Fibroblast of pulmonary artery (primary cell): ENCODE results near the gene DHX57.

Experiments used
- DNase-seq: peaks from one replicate; pipeline ENCODE4 v3.0.0-alpha.2; 2010; ENCODE audit warnings: low read depth
- H3K4me3 ChIP-seq: replicated peaks from 2 replicates; pipeline ENCODE4 v1.5.1; 2011; ENCODE audit warnings: low read depth, mild to moderate bottlenecking, control low read depth, low read length, moderate library complexity
- CTCF ChIP-seq: IDR thresholded peaks from 2 replicates; pipeline ENCODE4 v1.5.1; 2011; ENCODE audit warnings: mild to moderate bottlenecking, control low read depth, low read length, inconsistent platforms; ENCODE audit errors: missing control alignments

Gene DHX57

GRCh38 chr2:38824906-38825305 lies 50.8 kb downstream of the DHX57 start:
- H3K4me3 ChIP-seq = no peak overlapping the region
- no peak for DNase-seq
- TF ChIP-seq CTCF = no peak

- H3K4me3 ChIP-seq = no peak overlapping the region
- peak; percentile 13 for DNase-seq
- TF ChIP-seq CTCF = no peak
These were observed 52.3 kb downstream of the DHX57 start for GRCh38 chr2:38823386-38823785.

- no peak for DNase-seq
- TF ChIP-seq CTCF = no peak
- H3K4me3 ChIP-seq = no peak overlapping the region
These were observed 57.2 kb downstream of the DHX57 start for GRCh38 chr2:38818565-38818964.

GRCh38 chr2:38815936-38816335 lies 59.8 kb downstream of the DHX57 start:
- no peak for TF ChIP-seq CTCF

GRCh38 chr2:38810488-38810887 lies 65.2 kb downstream of the DHX57 start:
- no peak for DNase-seq
- no peak for TF ChIP-seq CTCF

More at GRCh38 chr2:38815936-38816335, 59.8 kb downstream of the DHX57 start:
- no peak for DNase-seq
- no peak overlapping the region for H3K4me3 ChIP-seq

GRCh38 chr2:38808677-38809076 lies 67.1 kb downstream of the DHX57 start:
- DNase-seq = no peak
- H3K4me3 ChIP-seq = no peak overlapping the region
- no peak for TF ChIP-seq CTCF

More at GRCh38 chr2:38810488-38810887, 65.2 kb downstream of the DHX57 start:
- H3K4me3 ChIP-seq = no peak overlapping the region

- DNase-seq = no peak
- TF ChIP-seq CTCF = no peak
- no peak overlapping the region for H3K4me3 ChIP-seq
These were observed 69.0 kb downstream of the DHX57 start for GRCh38 chr2:38806733-38807059.
